SK-N-SH (cell line): ENCODE data around the gene APBA2.

Source experiments
- CHD2 ChIP-seq: fragments of 150-350 bp; IDR thresholded peaks from 2 replicates; pipeline ENCODE4 v1.6.1; 2018; ENCODE audit warnings: low read length; ENCODE audit not compliant: partially characterized antibody
- CTCF ChIP-seq: fragments of 200-600 bp; sonication (generic); IDR thresholded peaks from 2 replicates; pipeline ENCODE4 v1.6.1; 2017; ENCODE audit warnings: antibody characterized with exemption, mild to moderate bottlenecking, moderate library complexity
- RFX5 ChIP-seq: IDR thresholded peaks from 2 replicates; pipeline ENCODE4 v1.6.1; 2012; ENCODE audit warnings: mild to moderate bottlenecking, improper control_type of control experiment, low read length

- TF ChIP-seq CTCF (no peak), CHD2 (no peak), RFX5 (no peak)
Measured at GRCh38 chr15:29141308-29142128, 255.7 kb downstream of the APBA2 start.
